ENCODE data around the gene PSMB11.

- TF ChIP-seq CTCF (IDR thresholded peaks at IDR 0.05) (no peak), POLR2A (IDR thresholded peaks at IDR 0.05) (no peak), POLR2AphosphoS5 (IDR thresholded peaks at IDR 0.05) (no peak), EP300 (IDR thresholded peaks at IDR 0.05) (no peak)
Observed at GRCh38 chr14:23051141-23052057, 9.4 kb downstream of the PSMB11 start.
